Heart right ventricle (tissue), 16 donors: ENCODE measurements around the gene CLSTN2. TPM values are rescaled to one million over a fixed set of nuclear protein-coding genes. Genes with fewer than 3 reads are reported as not detected.

Experiments
- ATAC-seq, 8 donors: fragments of 200-7000 bp; cut with Tn5 transposase; one replicate each; pipeline ENCODE4 v1.9.1; 2020; ENCODE audit warnings: mild to moderate bottlenecking in 8 of 8, moderate library complexity in 8 of 8, moderate number of reproducible peaks in 1 of 8
- DNase-seq, 2 donors: peaks; one replicate each; pipeline ENCODE4 v3.0.0-alpha.2; 2020
- H3K27ac ChIP-seq, 10 donors: fragments of 200-600 bp; sonication (generic) in 2 of 10; one replicate each; pipeline versions ENCODE4 v1.5.0 to v1.8.0; 2020 to 2022; ENCODE audit warnings: mild to moderate bottlenecking in 3 of 10
- H3K27me3 ChIP-seq, 7 donors: fragments of 200-600 bp; one replicate each; pipeline ENCODE4 v1.8.0; 2021 to 2022; ENCODE audit warnings: mild to moderate bottlenecking in 2 of 7
- H3K36me3 ChIP-seq, 9 donors: fragments of 200-600 bp; sonication (generic) in 1 of 9; one replicate each; pipeline versions ENCODE4 v1.5.0 to v1.8.0; 2020 to 2022; ENCODE audit warnings: mild to moderate bottlenecking in 2 of 9
- H3K4me1 ChIP-seq, 9 donors: fragments of 200-600 bp; sonication (generic) in 1 of 9; one replicate each; pipeline versions ENCODE4 v1.5.0 to v1.8.0; 2020 to 2022; ENCODE audit warnings: mild to moderate bottlenecking in 4 of 9
- H3K4me3 ChIP-seq, 10 donors: fragments of 200-600 bp; sonication (generic) in 2 of 10; one replicate each; pipeline versions ENCODE4 v1.5.0 to v1.8.0; 2020 to 2022; ENCODE audit warnings: mild to moderate bottlenecking in 7 of 10, moderate library complexity in 2 of 10
- H3K9me3 ChIP-seq, 11 donors: fragments of 200-600 bp in 10 of 11; sonication (generic) in 2 of 11; one replicate each; pipeline versions ENCODE4 v1.5.0 to v1.8.0; 2013 to 2022; ENCODE audit warnings: mild to moderate bottlenecking in 2 of 11, control low read depth in 1 of 11, moderate library complexity in 1 of 11
- CTCF ChIP-seq, 9 donors: fragments of 200-600 bp; sonication (generic) in 2 of 9; IDR thresholded peaks; one replicate each; pipeline versions ENCODE4 v1.5.0 to v1.8.0; 2021 to 2022; ENCODE audit warnings: antibody characterized with exemption in 9 of 9, mild to moderate bottlenecking in 5 of 9, moderate library complexity in 1 of 9
- WGBS, 2 donors: extraction: QIAGEN DNeasy Blood & Tissue Kit; methylation state at CpG; one replicate each; pipeline ENCODE4 v1.1.7; 2013; ENCODE audit warnings: inconsistent platforms in 1 of 2; 5-methylcytosine and 5-hydroxymethylcytosine counted together
- intact Hi-C, 10 donors: fragments of 100-400 bp; cut with DNase I; formaldehyde crosslinking; loops; one replicate each; pipeline versions ENCODE4 v1.11.1 to v1.14.2; 2022
- polyA plus RNA-seq, 2 donors: library from polyadenylated mRNA; stranded (reverse); fragments of 200-250 nt; gene quantifications; one replicate each; pipeline ENCODE4 v1.2.3, GENCODE V29; 2013
- total RNA-seq, 10 donors: library from RNA; stranded (reverse); fragmentation: NEBNext Ultra II Directional in 3 of 10; extraction: Animal tissue kit (Norgen Biotek cat#: 25700) in 3 of 10; gene quantifications; one replicate each; pipeline versions ENCODE4 v1.2.1 to v1.2.4, GENCODE V29; 2021 to 2023
- donor health status: Arrhythmogenic right ventricular cardiomyopathy.
- donor health status: ischemic (EF 13 %, LVEDD 7.1; RV severe dilation, severe dysfunction).
- donor health status: healthy with polysubstance abuse.
- donor health status: DM: no; HTN: yes; CAD: no.
- donor health status: DM: no; HTN: no; CAD: no.
- donor health status: ischemic (EF 25% LVEDD 6.9; RV normal size, moderate dysfunction).
- donor health status: ischemic (EF 25% LVEDD 5.7; RV mildly dilated, moderate dysfunction).
- donor health status: healthy.
- donor health status: DM: yes; HTN: yes; CAD: no.
- donor health status: Ischemic cardiomyopathy.
- donor health status: ischemic (EF 35%, LVEDD 5.7; RV mildly dilated, moderate dysfunction).
- donor health status: nonischemic (EF 11% LVEDD 7.7; RV severe dilation, severe dysfunction).
- donor health status: DM: yes; HTN: yes; CAD: no.
- donor health status: PGD.
- donor health status: ischemic (EF 29% LVEDD 5.4; RV normal size, mild dysfunction).
- donor health status: nonischemic (EF 23%, LVEDD 6.1; RV moderate dilation, normal function).

The CLSTN2 gene
- total and polyA plus RNA-seq, 12 donors: 0.57 to 10.7 (median 4.4) TPM

- Histone ChIP-seq H3K4me3 (no peak overlapping the region), H3K9me3 (no peaks in the 10 kb centered on the region), H3K27ac (peak overlapping the region in 9 of 10 donors; percentile 4 to 80 (median 45)), H3K36me3 (no peaks in the 10 kb centered on the region), H3K4me1 (peaks cover 0 to 33% (median 11%) of the 10 kb centered on the region in 9 donors), H3K27me3 (no peaks in the 10 kb centered on the region)
- 76 to 78% methylated on average over 2 of the region's 2 CpGs for WGBS, 2 donors
- intact Hi-C loops: no loop called here
- TF ChIP-seq CTCF (IDR thresholded peaks at IDR 0.05): no peak
- DNase-seq (peak in 1 of 2 donors; percentile 22), ATAC-seq (peak; percentile 62 to 85 (median 81))
These were observed 41.6 kb upstream of the CLSTN2 start for GRCh38 chr3:139893267-139893962.

- no peak overlapping the region for H3K4me3 ChIP-seq
- no peaks in the 10 kb centered on the region for H3K27me3 ChIP-seq
- WGBS, 2 donors: 67 to 74% methylated on average over 5 of the region's 5 CpGs
- intact Hi-C loops: no loop called here
- peaks cover 0 to 33% (median 11%) of the 10 kb centered on the region in 9 donors for H3K4me1 ChIP-seq
- no peaks in the 10 kb centered on the region for H3K36me3 ChIP-seq
- DNase-seq (no peak), ATAC-seq (peak; percentile 69 to 90 (median 77))
- peaks cover 0 to 1% (median 0%) of the 10 kb centered on the region in 11 donors for H3K9me3 ChIP-seq
- peak overlapping the region; percentile 4 to 80 (median 46) for H3K27ac ChIP-seq
- TF ChIP-seq CTCF (IDR thresholded peaks at IDR 0.05): no peak
These were observed 40.9 kb upstream of the CLSTN2 start for GRCh38 chr3:139893963-139894642.

- peak; percentile 22 to 37 for DNase-seq
- Histone ChIP-seq H3K9me3 (peaks cover 0 to 6% (median 0%) of the 10 kb centered on the region in 11 donors), H3K27ac (peak overlapping the region in 8 of 10 donors; percentile 4 to 59 (median 46)), H3K36me3 (no peaks in the 10 kb centered on the region), H3K4me3 (no peak overlapping the region), H3K27me3 (no peaks in the 10 kb centered on the region), H3K4me1 (peaks cover 0 to 33% (median 11%) of the 10 kb centered on the region in 9 donors)
- WGBS, 2 donors: 39 to 83% methylated on average over 1 of the region's 1 CpG
- no peak for TF ChIP-seq CTCF (IDR thresholded peaks at IDR 0.05)
- intact Hi-C loops: no loop called here
- ATAC-seq: peak; percentile 68 to 87 (median 82)
These were observed 40.4 kb upstream of the CLSTN2 start for GRCh38 chr3:139894643-139894989.

GRCh38 chr3:139897759-139898158, 37.2 kb upstream of the CLSTN2 start:
- Histone ChIP-seq H3K27me3 (no peaks in the 10 kb centered on the region), H3K4me1 (peaks cover 0 to 22% (median 11%) of the 10 kb centered on the region in 9 donors), H3K27ac (no peak overlapping the region), H3K4me3 (no peak overlapping the region), H3K9me3 (peaks cover 0 to 10% (median 0%) of the 10 kb centered on the region in 11 donors), H3K36me3 (no peaks in the 10 kb centered on the region)
- 79 to 81% methylated on average over 5 of the region's 5 CpGs for WGBS, 2 donors
- DNase-seq (no peak), ATAC-seq (no peak)
- TF ChIP-seq CTCF (IDR thresholded peaks at IDR 0.05): no peak
- intact Hi-C loops: no loop called here
